Cardiac muscle cell (in vitro differentiated cells and primary cell): ENCODE results near the gene ATXN1. TPM values are rescaled to one million over a fixed set of nuclear protein-coding genes. Genes with fewer than 3 reads are reported as not detected.
"Not testable (repeated sequence)": the region's sequence is repeated elsewhere in the genome, so short reads cannot be mapped to it uniquely, and the experiment has no call there.

Experiments
- DNase-seq, 2 donors: peaks; one replicate each; pipeline versions ENCODE4 v3.0.0 to v3.0.0-alpha.2; 2010 to 2017; ENCODE audit warnings: low read depth in 1 of 2, low spot score in 1 of 2
- H3K27ac ChIP-seq: fragments of 200-600 bp; sonication (generic); 2 replicates; pipeline ENCODE4 v1.5.1; 2016
- H3K27me3 ChIP-seq: fragments of 200-600 bp; sonication (generic); 2 replicates; pipeline ENCODE4 v1.6.0; 2016; ENCODE audit warnings: control low read depth
- H3K36me3 ChIP-seq: fragments of 200-600 bp; sonication (generic); 2 replicates; pipeline ENCODE4 v1.5.1; 2016; ENCODE audit warnings: control low read depth
- H3K4me1 ChIP-seq: fragments of 200-600 bp; sonication (generic); 2 replicates; pipeline ENCODE4 v1.8.1; 2017; ENCODE audit warnings: low read depth, mild to moderate bottlenecking, mixed run types
- H3K4me3 ChIP-seq: fragments of 200-600 bp; sonication (generic); 2 replicates; pipeline ENCODE4 v1.5.1; 2016; ENCODE audit warnings: mild to moderate bottlenecking
- H3K9me3 ChIP-seq: fragments of 200-600 bp; sonication (generic); 2 replicates; pipeline ENCODE4 v1.5.1; 2017; ENCODE audit warnings: low read depth, mild to moderate bottlenecking, control low read depth
- polyA plus RNA-seq: library from polyadenylated mRNA; unstranded; fragments of >200 nt; fragmentation: Nextera tagmentation; extraction: Ambion mirVana; gene quantifications from 2 replicates; pipeline ENCODE4 v1.2.1, GENCODE V29; 2016
- total RNA-seq: library from RNA; depleted of rRNA; stranded (reverse); fragments of >200 nt; gene quantifications from 2 replicates; pipeline ENCODE4 v1.2.3, GENCODE V29; 2016
- TF ChIP-seq, protein P1 (sequence below): IDR thresholded peaks from 2 replicates; pipeline ENCODE4 v1.5.1; 2012; ENCODE audit warnings: low read depth, mild to moderate bottlenecking, low read length

Gene ATXN1
- total and polyA plus RNA-seq, 2 experiments from 2014 or later, result 15.1 to 37.4 TPM

- Histone ChIP-seq H3K36me3 (no peaks in the 10 kb centered on the region), H3K27me3 (no peaks in the 10 kb centered on the region), H3K27ac (no peak overlapping the region), H3K4me3 (no peak overlapping the region), H3K4me1 (no peaks in the 10 kb centered on the region), H3K9me3 (no peaks in the 10 kb centered on the region)
- no peak for DNase-seq
- TF ChIP-seq, protein P1, sequence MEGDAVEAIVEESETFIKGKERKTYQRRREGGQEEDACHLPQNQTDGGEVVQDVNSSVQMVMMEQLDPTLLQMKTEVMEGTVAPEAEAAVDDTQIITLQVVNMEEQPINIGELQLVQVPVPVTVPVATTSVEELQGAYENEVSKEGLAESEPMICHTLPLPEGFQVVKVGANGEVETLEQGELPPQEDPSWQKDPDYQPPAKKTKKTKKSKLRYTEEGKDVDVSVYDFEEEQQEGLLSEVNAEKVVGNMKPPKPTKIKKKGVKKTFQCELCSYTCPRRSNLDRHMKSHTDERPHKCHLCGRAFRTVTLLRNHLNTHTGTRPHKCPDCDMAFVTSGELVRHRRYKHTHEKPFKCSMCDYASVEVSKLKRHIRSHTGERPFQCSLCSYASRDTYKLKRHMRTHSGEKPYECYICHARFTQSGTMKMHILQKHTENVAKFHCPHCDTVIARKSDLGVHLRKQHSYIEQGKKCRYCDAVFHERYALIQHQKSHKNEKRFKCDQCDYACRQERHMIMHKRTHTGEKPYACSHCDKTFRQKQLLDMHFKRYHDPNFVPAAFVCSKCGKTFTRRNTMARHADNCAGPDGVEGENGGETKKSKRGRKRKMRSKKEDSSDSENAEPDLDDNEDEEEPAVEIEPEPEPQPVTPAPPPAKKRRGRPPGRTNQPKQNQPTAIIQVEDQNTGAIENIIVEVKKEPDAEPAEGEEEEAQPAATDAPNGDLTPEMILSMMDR, result no peak
These were observed 131.1 kb downstream of the ATXN1 start for GRCh38 chr6:16630026-16630643.

- DNase-seq, H3K27ac ChIP-seq, H3K4me3 ChIP-seq, H3K27me3 ChIP-seq, H3K4me1 ChIP-seq, H3K9me3 ChIP-seq, H3K36me3 ChIP-seq: not testable (repeated sequence)
These were observed 132.7 kb downstream of the ATXN1 start for GRCh38 chr6:16628580-16628979.

DNA sequence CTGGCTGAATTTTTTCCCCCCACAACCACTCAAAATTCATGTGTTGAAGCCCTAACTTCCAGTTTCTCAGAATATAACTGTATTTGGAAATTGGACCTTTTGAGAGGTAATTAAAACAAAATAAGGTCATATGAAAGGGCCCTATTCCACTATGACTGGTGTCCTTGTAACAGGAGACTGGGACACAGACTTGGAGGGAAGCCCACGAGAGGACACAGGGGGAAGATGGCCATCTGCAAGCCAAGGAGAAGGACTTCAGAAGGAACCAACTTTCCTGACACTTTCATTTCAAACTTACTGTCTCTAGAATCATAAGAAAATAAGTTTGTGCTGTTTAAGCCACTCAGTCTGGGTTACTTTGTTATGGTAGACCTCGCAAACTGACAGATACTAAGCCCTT is 134.6 kb downstream of the ATXN1 start:
- TF ChIP-seq, protein P1, result no peak
- H3K4me3 ChIP-seq, result no peak overlapping the region
- H3K36me3 ChIP-seq, result no peaks in the 10 kb centered on the region
- H3K27ac ChIP-seq, result no peak overlapping the region
- H3K27me3 ChIP-seq, result no peaks in the 10 kb centered on the region
- DNase-seq, result no peak
- H3K4me1 ChIP-seq, result no peaks in the 10 kb centered on the region
- H3K9me3 ChIP-seq, result no peaks in the 10 kb centered on the region

DNA sequence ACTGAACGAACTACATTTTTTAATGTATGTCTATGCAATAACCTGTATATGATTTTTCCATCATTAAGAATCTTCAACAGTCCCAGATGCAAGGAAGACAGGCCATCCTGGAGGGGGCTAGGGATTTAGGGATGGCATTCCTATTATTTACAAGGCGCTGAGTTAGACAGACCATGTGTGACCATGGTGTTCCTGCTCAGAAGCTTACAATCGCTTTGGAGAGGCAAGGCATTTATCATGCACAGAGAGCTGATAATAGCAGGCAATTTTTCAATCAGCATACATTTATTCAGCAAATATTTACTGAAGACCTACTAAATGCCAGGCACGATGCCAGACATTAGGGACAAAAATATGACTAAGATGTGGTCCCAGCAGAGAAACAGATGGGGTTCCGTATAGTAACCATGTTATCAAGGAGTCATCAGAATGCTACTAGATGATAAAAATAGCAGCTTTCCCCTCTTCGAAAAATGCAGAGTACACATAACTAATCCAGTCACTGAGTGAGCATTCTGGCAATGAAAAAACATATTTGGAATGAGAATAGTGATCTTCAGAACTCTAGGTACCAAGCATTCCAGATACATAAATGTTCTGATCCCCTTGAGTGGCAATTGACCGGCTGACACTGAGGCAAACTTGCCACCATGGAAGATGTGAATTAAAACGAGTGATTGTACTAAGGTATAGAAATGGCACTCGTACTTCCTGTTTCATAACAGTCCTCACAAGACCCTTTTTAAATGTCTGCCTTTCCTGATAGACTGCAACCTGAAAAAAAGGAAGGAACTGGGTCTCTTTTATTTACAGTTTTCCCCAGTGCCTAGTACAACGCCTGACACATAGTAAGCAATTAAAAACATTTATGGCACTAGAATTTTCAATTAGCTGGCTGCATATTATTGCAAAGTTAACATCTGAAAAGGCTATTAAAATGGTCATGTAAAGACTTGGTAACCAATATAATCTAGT is 135.7 kb downstream of the ATXN1 start:
- Histone ChIP-seq H3K9me3 (no peaks in the 10 kb centered on the region), H3K27me3 (no peaks in the 10 kb centered on the region), H3K4me3 (no peak overlapping the region), H3K36me3 (no peaks in the 10 kb centered on the region), H3K4me1 (no peaks in the 10 kb centered on the region), H3K27ac (no peak overlapping the region)
- TF ChIP-seq, protein P1, result no peak
- DNase-seq, result no peak

GRCh38 chr6:16624636-16625290 is 136.5 kb downstream of the ATXN1 start:
- H3K9me3 ChIP-seq, result no peaks in the 10 kb centered on the region
- TF ChIP-seq, protein P1, result no peak
- no peak overlapping the region for H3K4me3 ChIP-seq
- no peaks in the 10 kb centered on the region for H3K4me1 ChIP-seq
- H3K36me3 ChIP-seq, result no peaks in the 10 kb centered on the region
- no peak for DNase-seq
- H3K27me3 ChIP-seq, result no peaks in the 10 kb centered on the region
- no peak overlapping the region for H3K27ac ChIP-seq
